Keratinocyte (primary cell): ENCODE measurements around the gene DLG4. TPM values are rescaled to one million over a fixed set of nuclear protein-coding genes. Genes with fewer than 3 reads are reported as not detected.
A peak's percentile ranks its signal among the peaks of the same experiment; 100 is the strongest.

ENCODE experiments used
- DNase-seq: peaks from one replicate; pipeline ENCODE4 v3.0.0-alpha.2; 2011; ENCODE audit warnings: low read depth, missing footprints, low spot score
- FAIRE-seq: peaks from 2 replicates; lab custom pipeline; 2011; peaks lifted over from hg19 to GRCh38; lab: Jason Lieb, UNC
- H2AFZ ChIP-seq: 2 replicates; pipeline ENCODE4 v1.6.0; 2012; ENCODE audit warnings: low read length, control low read depth, inconsistent platforms; ENCODE audit not compliant: control insufficient read depth
- H3K27ac ChIP-seq: 2 replicates; pipeline ENCODE4 v1.5.1; 2011; ENCODE audit warnings: low read length; ENCODE audit not compliant: control insufficient read depth, insufficient read depth
- H3K27me3 ChIP-seq: 3 replicates; pipeline ENCODE4 v1.6.0; 2011; ENCODE audit warnings: low read length; ENCODE audit not compliant: control insufficient read depth, insufficient read depth; ENCODE audit errors: extremely low read depth
- H3K36me3 ChIP-seq, 2 experiments: 2 replicates in 1 of 2; 3 replicates in 1 of 2; pipeline ENCODE4 v1.5.1; 2011; ENCODE audit warnings: low read length in 2 of 2, mild to moderate bottlenecking in 1 of 2; ENCODE audit not compliant: control insufficient read depth in 2 of 2, insufficient read depth in 2 of 2; ENCODE audit errors: extremely low read depth in 1 of 2
- H3K4me1 ChIP-seq: 3 replicates; pipeline ENCODE4 v1.5.1; 2011; ENCODE audit warnings: low read length; ENCODE audit not compliant: control insufficient read depth, insufficient read depth; ENCODE audit errors: extremely low read depth
- H3K4me2 ChIP-seq: 3 replicates; pipeline ENCODE4 v1.6.0; 2011; ENCODE audit warnings: low read depth, low read length; ENCODE audit not compliant: control insufficient read depth, insufficient read depth; ENCODE audit errors: extremely low read depth
- H3K4me3 ChIP-seq, 3 experiments: fragments of 200-600 bp in 1 of 3; sonication (generic) in 1 of 3; 2 replicates in 2 of 3; 3 replicates in 1 of 3; pipeline ENCODE4 v1.5.1; 2011 to 2016; ENCODE audit warnings: low read length in 3 of 3, mild to moderate bottlenecking in 3 of 3, control low read depth in 2 of 3, inconsistent platforms in 1 of 3, low read depth in 1 of 3, mixed read lengths in 1 of 3, mixed run types in 1 of 3, moderate library complexity in 1 of 3; ENCODE audit not compliant: control insufficient read depth in 2 of 3, insufficient read depth in 2 of 3; ENCODE audit errors: extremely low read depth in 1 of 3
- H3K79me2 ChIP-seq: 2 replicates; pipeline ENCODE4 v1.6.0; 2012; ENCODE audit warnings: low read length; ENCODE audit not compliant: control insufficient read depth, insufficient read depth
- H3K9ac ChIP-seq: 3 replicates; pipeline ENCODE4 v1.6.0; 2011; ENCODE audit warnings: low read length; ENCODE audit not compliant: control insufficient read depth, insufficient read depth; ENCODE audit errors: extremely low read depth
- H3K9me1 ChIP-seq: 3 replicates; pipeline ENCODE4 v1.6.0; 2011; ENCODE audit warnings: low read length; ENCODE audit not compliant: control insufficient read depth, insufficient read depth; ENCODE audit errors: extremely low read depth
- H3K9me3 ChIP-seq: 2 replicates; pipeline ENCODE4 v1.5.1; 2012; ENCODE audit warnings: low read depth, low read length; ENCODE audit not compliant: control insufficient read depth
- H4K20me1 ChIP-seq: 3 replicates; pipeline ENCODE4 v1.6.0; 2011; ENCODE audit warnings: low read length; ENCODE audit not compliant: control insufficient read depth, insufficient read depth; ENCODE audit errors: extremely low read depth
- CTCF ChIP-seq, 3 experiments: IDR thresholded peaks in 1 of 3; conservative IDR thresholded peaks in 1 of 3; optimal IDR thresholded peaks in 1 of 3; 2 replicates in 2 of 3; 3 replicates in 1 of 3; pipeline versions ENCODE3 to v1.5.1; 2011; ENCODE audit warnings: low read length in 3 of 3, mild to moderate bottlenecking in 3 of 3, moderate library complexity in 2 of 3, control low read depth in 1 of 3, inconsistent platforms in 1 of 3; ENCODE audit not compliant: insufficient read depth in 2 of 3; ENCODE audit errors: extremely low read depth in 1 of 3
- EZH2 ChIP-seq: IDR thresholded peaks from one replicate; pipeline ENCODE4 v1.6.1; 2012; ENCODE audit warnings: inconsistent platforms, mild to moderate bottlenecking, low read length, moderate library complexity
- dilution Hi-C: fragments of 300-500 bp; cut with MboI; formaldehyde crosslinking; loops from one replicate; pipeline ENCODE4 v1.7.0; 2020; ENCODE audit warnings: low sequenced_read_pairs; ENCODE audit not compliant: extremely low pct_ligation_motif_present
- polyA plus RNA-seq, 5 experiments: library from polyadenylated mRNA; depleted of rRNA in 3 of 5; stranded (reverse) in 3 of 5; stranded (forward) in 1 of 5; unstranded in 1 of 5; fragments of >200 nt; gene quantifications; 1 replicate in 1 of 5; 2 replicates in 3 of 5; 3 replicates in 1 of 5; pipeline versions ENCODE4 v1.2.1 to v1.2.3, GENCODE V29; 2011 to 2012; ENCODE audit warnings: missing spikeins in 2 of 5, low read depth in 1 of 5, low replicate concordance in 1 of 5

The DLG4 gene
- polyA plus RNA-seq, 1 donor (not counting 4 experiments of a cell fraction or from before 2014, with no cell fraction given): 4.5 TPM

- H3K9me3 ChIP-seq: no peaks in the 10 kb centered on the region
- H3K4me1 ChIP-seq: peaks cover 20% of the 10 kb centered on the region
- H2AFZ ChIP-seq: no peak overlapping the region
- H4K20me1 ChIP-seq: peaks cover 7% of the 10 kb centered on the region
- H3K9me1 ChIP-seq: peaks cover 2% of the 10 kb centered on the region
- H3K36me3 ChIP-seq: peaks cover 40 to 54% of the 10 kb centered on the region in 2 experiments
- TF ChIP-seq CTCF (optimal IDR thresholded peaks at IDR 0.05 in 1 of 3, IDR thresholded peaks at IDR 0.05 in 1 of 3, conservative IDR thresholded peaks at IDR 0.05 in 1 of 3; ENCODE audit: extremely low read depth in 1 of 3, insufficient read depth in 2 of 3, low read length in 3 of 3): no peak
- H3K9ac ChIP-seq: no peak overlapping the region
- no peak overlapping the region for H3K4me2 ChIP-seq
- no peak for FAIRE-seq
- dilution Hi-C loops: no loop called here
- H3K4me3 ChIP-seq: no peak overlapping the region
- peaks cover 22% of the 10 kb centered on the region for H3K79me2 ChIP-seq
- H3K27ac ChIP-seq: peak overlapping the region; percentile 57
- H3K27me3 ChIP-seq: no peaks in the 10 kb centered on the region
- DNase-seq: no peak
Measured at GRCh38 chr17:7226721-7227710, 7.4 kb upstream of the DLG4 start.

- DNase-seq (no peak), FAIRE-seq (no peak)
- Histone ChIP-seq H4K20me1 (peaks cover 5% of the 10 kb centered on the region), H3K9ac (no peak overlapping the region), H3K9me3 (no peaks in the 10 kb centered on the region), H3K79me2 (peaks cover 18% of the 10 kb centered on the region), H2AFZ (no peak overlapping the region), H3K36me3 (peaks cover 47 to 64% of the 10 kb centered on the region in 2 experiments), H3K27ac (no peak overlapping the region), H3K9me1 (no peaks in the 10 kb centered on the region), H3K27me3 (no peaks in the 10 kb centered on the region), H3K4me3 (no peak overlapping the region), H3K4me2 (no peak overlapping the region), H3K4me1 (peaks cover 29% of the 10 kb centered on the region)
- dilution Hi-C loops: no loop called here
- TF ChIP-seq EZH2 (no peak), CTCF (optimal IDR thresholded peaks at IDR 0.05 in 1 of 3, IDR thresholded peaks at IDR 0.05 in 1 of 3, conservative IDR thresholded peaks at IDR 0.05 in 1 of 3; ENCODE audit: extremely low read depth in 1 of 3, insufficient read depth in 2 of 3, low read length in 3 of 3) (no peak)
Measured at GRCh38 chr17:7225711-7226331, 6.2 kb upstream of the DLG4 start.
